Kidney (tissue), 14 donors: ENCODE results near the gene KIRREL3. TPM values are rescaled to one million over a fixed set of nuclear protein-coding genes. Genes with fewer than 3 reads are reported as not detected.

Experiments
- DNase-seq, 5 donors: peaks; one replicate each; pipeline ENCODE4 v3.0.0-alpha.2; 2013 to 2020
- FAIRE-seq: peaks from 2 replicates; lab custom pipeline; 2012; peaks lifted over from hg19 to GRCh38; lab: Jason Lieb, UNC
- H3K27ac ChIP-seq, 2 donors: one replicate each; pipeline ENCODE4 v1.7.0; 2013; ENCODE audit warnings: low read depth in 2 of 2, low read length in 2 of 2, inconsistent platforms in 1 of 2
- H3K27me3 ChIP-seq: one replicate; pipeline ENCODE4 v1.7.1; 2013; ENCODE audit warnings: low read length, inconsistent platforms; ENCODE audit not compliant: control insufficient read depth, insufficient read depth
- H3K36me3 ChIP-seq, 3 donors: one replicate each; pipeline versions ENCODE4 v1.7.0 to v1.7.1; 2013; ENCODE audit warnings: low read length in 3 of 3, control low read depth in 1 of 3, inconsistent platforms in 1 of 3; ENCODE audit not compliant: insufficient read depth in 3 of 3, control insufficient read depth in 2 of 3
- H3K4me1 ChIP-seq, 3 donors: one replicate each; pipeline versions ENCODE4 v1.7.0 to v1.7.1; 2013; ENCODE audit warnings: low read length in 3 of 3, inconsistent platforms in 1 of 3, low read depth in 1 of 3; ENCODE audit not compliant: control insufficient read depth in 2 of 3, insufficient read depth in 2 of 3
- H3K4me3 ChIP-seq, 3 donors: one replicate each; pipeline versions ENCODE4 v1.7.0 to v1.8.1; 2013; ENCODE audit warnings: low read length in 3 of 3, control low read depth in 1 of 3, inconsistent platforms in 1 of 3
- H3K9ac ChIP-seq, 3 donors: one replicate each; pipeline versions ENCODE4 v1.7.0 to v1.7.1; 2013; ENCODE audit warnings: low read length in 3 of 3, control low read depth in 1 of 3, inconsistent platforms in 1 of 3
- H3K9me3 ChIP-seq, 3 donors: one replicate each; pipeline versions ENCODE4 v1.7.0 to v1.7.1; 2013; ENCODE audit warnings: low read length in 3 of 3, control low read depth in 1 of 3, inconsistent platforms in 1 of 3; ENCODE audit not compliant: control insufficient read depth in 2 of 3, insufficient read depth in 1 of 3
- intact Hi-C: fragments of 100-400 bp; cut with DNase I; formaldehyde crosslinking; loops from one replicate; pipeline ENCODE4 v1.11.1; 2022
- polyA plus RNA-seq: library from polyadenylated mRNA; stranded (reverse); fragments of 350-450 nt; fragmentation: Illumina TruSeq; extraction: RNeasy Lipid Tissue Mini Kit (QIAGEN cat#74804); gene quantifications from one replicate; pipeline ENCODE4 v1.2.3, GENCODE V29; 2014; ENCODE audit warnings: low read depth, low replicate concordance; ENCODE audit not compliant: insufficient read depth
- total RNA-seq: library from RNA; stranded (reverse); fragmentation: NEBNext Ultra II Directional; extraction: Animal tissue kit (Norgen Biotek cat#: 25700); gene quantifications from one replicate; pipeline ENCODE4 v1.2.1, GENCODE V29; 2021
- TF ChIP-seq, protein P1 (sequence below): IDR thresholded peaks from 3 replicates; pipeline ENCODE4 v1.5.1; 2012; ENCODE audit warnings: mild to moderate bottlenecking, moderate library complexity, borderline replicate concordance; ENCODE audit not compliant: insufficient read depth; ENCODE audit errors: extremely low read depth
- donor health status: control.
- donor health status: control.
- donor health status: control.
- donor health status: control.
- donor health status: control.
- donor health status: DM: yes; HTN: yes; CAD: no.
- donor health status: Normal renal cell carcinoma (clear cell type).

KIRREL3 gene
- total and polyA plus RNA-seq, 2 donors from 2014 or later: 0.19 to 0.22 TPM

DNA sequence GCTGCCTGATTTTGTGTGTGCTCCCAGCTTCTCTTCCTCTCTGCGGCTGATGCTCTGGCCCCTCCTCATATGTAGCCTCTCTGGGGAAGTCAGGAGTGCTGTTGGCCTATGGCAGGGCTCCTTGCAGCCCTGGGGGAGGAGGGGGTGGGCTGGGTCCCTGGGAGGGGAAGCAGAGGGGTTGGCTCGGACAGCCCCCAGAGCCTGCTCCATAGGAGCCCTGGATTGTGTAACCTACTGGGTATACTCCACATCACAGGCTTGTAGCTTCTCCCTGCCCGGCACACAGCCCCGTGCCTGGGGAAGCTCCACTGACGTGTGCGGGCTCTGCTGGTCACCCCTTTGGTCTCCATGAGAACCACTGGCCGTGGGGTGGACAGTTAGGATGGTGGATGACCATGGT is 531.3 kb downstream of the KIRREL3 start:
- Histone ChIP-seq H3K27me3 (no peaks in the 10 kb centered on the region), H3K4me3 (no peak overlapping the region), H3K9me3 (no peaks in the 10 kb centered on the region), H3K9ac (no peak overlapping the region), H3K4me1 (peaks cover 0 to 7% (median 4%) of the 10 kb centered on the region in 3 donors), H3K27ac (no peak overlapping the region), H3K36me3 (no peaks in the 10 kb centered on the region)
- DNase-seq: no peak
- FAIRE-seq: no peak
- intact Hi-C loops: no loop called here
- TF ChIP-seq, protein P1, sequence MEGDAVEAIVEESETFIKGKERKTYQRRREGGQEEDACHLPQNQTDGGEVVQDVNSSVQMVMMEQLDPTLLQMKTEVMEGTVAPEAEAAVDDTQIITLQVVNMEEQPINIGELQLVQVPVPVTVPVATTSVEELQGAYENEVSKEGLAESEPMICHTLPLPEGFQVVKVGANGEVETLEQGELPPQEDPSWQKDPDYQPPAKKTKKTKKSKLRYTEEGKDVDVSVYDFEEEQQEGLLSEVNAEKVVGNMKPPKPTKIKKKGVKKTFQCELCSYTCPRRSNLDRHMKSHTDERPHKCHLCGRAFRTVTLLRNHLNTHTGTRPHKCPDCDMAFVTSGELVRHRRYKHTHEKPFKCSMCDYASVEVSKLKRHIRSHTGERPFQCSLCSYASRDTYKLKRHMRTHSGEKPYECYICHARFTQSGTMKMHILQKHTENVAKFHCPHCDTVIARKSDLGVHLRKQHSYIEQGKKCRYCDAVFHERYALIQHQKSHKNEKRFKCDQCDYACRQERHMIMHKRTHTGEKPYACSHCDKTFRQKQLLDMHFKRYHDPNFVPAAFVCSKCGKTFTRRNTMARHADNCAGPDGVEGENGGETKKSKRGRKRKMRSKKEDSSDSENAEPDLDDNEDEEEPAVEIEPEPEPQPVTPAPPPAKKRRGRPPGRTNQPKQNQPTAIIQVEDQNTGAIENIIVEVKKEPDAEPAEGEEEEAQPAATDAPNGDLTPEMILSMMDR: no peak

DNA sequence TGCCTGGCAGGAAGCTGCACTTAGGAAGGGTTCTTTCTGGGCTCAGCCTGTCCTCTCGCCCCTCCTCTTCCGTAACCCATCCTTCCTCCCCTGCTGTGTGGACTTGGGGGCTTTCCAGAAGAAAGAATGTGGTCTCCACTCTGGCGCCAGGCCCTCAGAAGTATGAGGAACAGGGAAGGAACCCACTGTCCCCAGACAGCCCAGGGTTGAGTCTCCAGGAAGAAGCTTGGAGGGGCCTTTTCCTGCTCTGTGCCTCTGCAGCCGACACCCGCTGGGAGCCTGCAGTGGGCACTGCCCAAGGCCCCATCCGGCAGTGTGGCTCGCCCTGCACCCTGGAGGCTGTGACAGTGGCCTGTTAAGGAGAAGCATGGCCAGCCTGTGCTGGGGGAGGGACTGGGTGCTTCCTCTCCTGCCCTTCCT is 532.5 kb downstream of the KIRREL3 start:
- DNase-seq (no peak), FAIRE-seq (no peak)
- Histone ChIP-seq H3K9ac (no peak overlapping the region), H3K27ac (no peak overlapping the region), H3K4me1 (peaks cover 0 to 7% (median 4%) of the 10 kb centered on the region in 3 donors), H3K9me3 (no peaks in the 10 kb centered on the region), H3K27me3 (no peaks in the 10 kb centered on the region), H3K4me3 (no peak overlapping the region), H3K36me3 (no peaks in the 10 kb centered on the region)
- TF ChIP-seq, protein P1: no peak
- intact Hi-C loops: no loop called here

DNA sequence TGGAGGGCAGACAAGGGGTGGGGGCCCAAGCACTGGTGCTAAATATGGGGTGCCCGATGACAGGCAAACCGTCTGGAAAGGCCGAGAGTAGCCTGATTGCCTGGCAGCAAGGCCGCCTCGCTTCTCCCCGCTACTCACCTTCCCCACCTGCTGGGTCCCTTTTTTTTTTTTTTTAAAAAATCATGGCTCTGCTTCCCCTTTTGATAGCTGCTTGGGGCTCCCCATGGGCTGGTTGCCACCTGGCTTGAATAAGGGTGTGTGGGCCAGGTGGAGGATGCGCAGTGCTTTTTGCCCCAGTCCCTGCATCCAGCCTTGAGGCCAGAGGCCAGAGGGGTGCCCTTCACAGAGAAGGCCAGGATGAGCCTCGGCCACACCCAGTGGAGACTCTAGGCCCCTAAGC is 533.1 kb downstream of the KIRREL3 start:
- Histone ChIP-seq H3K9ac (no peak overlapping the region), H3K27ac (no peak overlapping the region), H3K4me3 (no peak overlapping the region), H3K4me1 (peaks cover 0 to 7% (median 4%) of the 10 kb centered on the region in 3 donors), H3K36me3 (no peaks in the 10 kb centered on the region), H3K27me3 (no peaks in the 10 kb centered on the region), H3K9me3 (no peaks in the 10 kb centered on the region)
- DNase-seq: no peak
- TF ChIP-seq, protein P1: no peak
- intact Hi-C loops: no loop called here
- no peak for FAIRE-seq

DNA sequence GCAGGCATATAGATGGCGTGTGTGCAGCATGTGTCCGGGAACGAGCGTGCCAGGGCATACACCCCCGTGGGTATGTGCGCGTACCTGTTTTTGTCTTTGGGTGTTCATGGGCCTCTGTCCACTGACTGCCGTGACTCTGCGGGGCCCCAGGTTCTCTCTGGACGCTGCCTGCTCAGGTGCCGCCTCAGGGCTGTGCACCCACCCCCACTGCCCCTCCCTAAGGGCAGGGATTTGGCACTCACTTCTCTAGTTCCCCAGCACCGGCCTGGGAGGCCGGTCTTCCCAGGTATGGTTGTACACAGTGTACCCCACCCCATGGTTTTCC is 533.6 kb downstream of the KIRREL3 start:
- Histone ChIP-seq H3K27me3 (no peaks in the 10 kb centered on the region), H3K36me3 (no peaks in the 10 kb centered on the region), H3K27ac (no peak overlapping the region)

More for the DNA sequence above, 533.6 kb downstream of the KIRREL3 start:
- H3K9me3 ChIP-seq: no peaks in the 10 kb centered on the region
- no peak overlapping the region for H3K9ac ChIP-seq
- H3K4me1 ChIP-seq: peaks cover 0 to 7% (median 4%) of the 10 kb centered on the region in 3 donors
- DNase-seq: no peak
- intact Hi-C loops: no loop called here
- no peak for FAIRE-seq
- TF ChIP-seq, protein P1: no peak
- H3K4me3 ChIP-seq: no peak overlapping the region
